GM10248 (cell line): Measurements from ENCODE around the gene ABCC4.
"Not testable (repeated sequence)": the region's sequence is repeated elsewhere in the genome, so short reads cannot be mapped to it uniquely, and the experiment has no call there.

Experiments
- CTCF ChIA-PET: fragments of 300-600 bp; sonication (Branson Sonifier 250); formaldehyde crosslinking; extraction: SDS; loops from one replicate; lab custom pipeline; 2021; ENCODE audit warnings: antibody characterized with exemption; lab: Yijun Ruan, JAX
- POLR2A ChIA-PET: fragments of 350-650 bp; sonication (Branson Sonifier 250); formaldehyde crosslinking; extraction: SDS; loops from one replicate; lab custom pipeline; 2020; ENCODE audit warnings: antibody characterized with exemption; lab: Yijun Ruan, JAX
- DNase-seq: peaks from one replicate; pipeline ENCODE4 v3.0.0; 2012; ENCODE audit errors: extremely low spot score
- CTCF ChIP-seq: IDR thresholded peaks from 2 replicates; pipeline ENCODE4 v1.5.1; 2012; ENCODE audit warnings: mild to moderate bottlenecking, low read depth; ENCODE audit errors: extremely low read depth, missing control alignments, control extremely low read depth

ABCC4 gene

DNA sequence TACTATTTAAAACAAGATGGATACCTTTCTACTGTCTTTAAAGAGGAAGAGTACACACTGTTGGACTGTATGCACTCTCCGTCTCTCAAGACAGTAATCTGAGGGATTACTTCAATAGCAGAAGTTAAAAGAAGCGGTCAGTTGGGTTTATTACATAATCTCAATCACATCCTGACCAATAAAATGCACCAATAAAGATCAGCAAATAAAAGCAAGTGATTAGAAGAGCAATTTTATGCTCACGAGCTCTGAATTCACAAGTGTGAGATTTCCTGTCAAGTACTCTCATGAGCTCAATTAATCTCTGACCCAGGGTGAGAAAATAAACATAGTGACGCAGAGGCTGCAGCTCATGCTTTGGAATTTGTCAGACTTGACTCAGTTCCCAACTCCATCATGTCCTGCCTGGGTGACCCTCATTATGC, 12.2 kb downstream of the ABCC4 start:
- no peak for DNase-seq
- POLR2A ChIA-PET, result no interaction called here
- CTCF ChIA-PET, result interaction anchor here (1.1 to 2.8 kb wide), 3 partner anchors 9 to 100 kb away, joined by 3 to 29 read pairs (median 5); no protein-coding TSS in a partner anchor
- TF ChIP-seq CTCF, result no peak

GRCh38 chr13:95284436-95284835, 16.8 kb downstream of the ABCC4 start:
- DNase-seq, result no peak
- TF ChIP-seq CTCF, result no peak
- POLR2A ChIA-PET, result no interaction called here
- CTCF ChIA-PET, result interaction anchor here (1.5 to 1.9 kb wide), 3 partner anchors 10 to 48 kb away, joined by 3 to 15 read pairs (median 5); no protein-coding TSS in a partner anchor

DNA sequence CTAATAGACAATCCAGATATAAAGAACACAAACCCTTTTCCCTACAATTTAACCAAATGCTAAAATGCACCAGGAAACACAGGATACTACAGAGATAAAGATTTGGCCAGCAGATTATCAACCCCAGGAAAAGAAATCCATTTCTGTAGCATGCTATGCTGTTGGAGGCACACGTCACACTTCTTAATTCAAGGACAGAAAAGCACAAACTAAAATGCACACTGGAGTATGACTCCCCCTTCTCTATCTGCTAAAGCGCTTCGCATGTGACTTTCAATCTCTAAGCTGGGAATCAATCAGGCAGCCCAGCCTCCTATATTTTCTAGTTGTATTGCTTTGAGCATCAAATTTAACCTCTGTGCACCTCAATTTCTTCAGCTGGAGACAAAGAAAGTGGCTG, 22.2 kb downstream of the ABCC4 start:
- ChIA-PET POLR2A (no interaction called here), CTCF (interaction anchor here (1.2 to 3.5 kb wide), 4 partner anchors 18 to 126 kb away, joined by 3 to 14 read pairs (median 6); no protein-coding TSS in a partner anchor)
- no peak for TF ChIP-seq CTCF
- no peak for DNase-seq

DNA sequence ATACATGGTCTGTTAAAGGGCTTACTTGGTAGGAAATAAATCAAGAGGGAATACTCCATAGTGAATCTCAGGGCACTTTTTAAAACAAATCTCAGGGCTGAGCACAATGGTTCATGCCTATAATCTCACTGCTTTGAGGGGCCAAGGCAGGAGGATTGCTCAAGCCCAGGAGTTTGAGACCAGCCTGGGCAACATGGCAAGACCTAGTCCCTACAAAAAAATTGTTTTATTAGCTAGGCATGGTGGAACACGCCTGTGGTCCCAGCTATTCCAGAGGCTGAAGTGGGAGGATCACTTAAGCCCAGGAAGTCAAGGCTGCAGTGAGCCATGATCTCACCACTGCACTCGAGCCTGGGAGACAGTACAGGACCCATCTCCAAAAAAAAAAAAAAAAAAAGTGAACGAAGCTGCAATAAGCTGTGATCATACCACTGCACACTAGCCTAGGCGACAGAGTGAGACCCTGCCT, 25.2 kb downstream of the ABCC4 start:
- TF ChIP-seq CTCF, result no peak
- ChIA-PET CTCF (interaction anchor here (1.0 to 3.3 kb wide), 8 partner anchors 13 to 87 kb away, joined by 3 to 23 read pairs (median 4); no protein-coding TSS in a partner anchor), POLR2A (no interaction called here)
- no peak for DNase-seq

DNA sequence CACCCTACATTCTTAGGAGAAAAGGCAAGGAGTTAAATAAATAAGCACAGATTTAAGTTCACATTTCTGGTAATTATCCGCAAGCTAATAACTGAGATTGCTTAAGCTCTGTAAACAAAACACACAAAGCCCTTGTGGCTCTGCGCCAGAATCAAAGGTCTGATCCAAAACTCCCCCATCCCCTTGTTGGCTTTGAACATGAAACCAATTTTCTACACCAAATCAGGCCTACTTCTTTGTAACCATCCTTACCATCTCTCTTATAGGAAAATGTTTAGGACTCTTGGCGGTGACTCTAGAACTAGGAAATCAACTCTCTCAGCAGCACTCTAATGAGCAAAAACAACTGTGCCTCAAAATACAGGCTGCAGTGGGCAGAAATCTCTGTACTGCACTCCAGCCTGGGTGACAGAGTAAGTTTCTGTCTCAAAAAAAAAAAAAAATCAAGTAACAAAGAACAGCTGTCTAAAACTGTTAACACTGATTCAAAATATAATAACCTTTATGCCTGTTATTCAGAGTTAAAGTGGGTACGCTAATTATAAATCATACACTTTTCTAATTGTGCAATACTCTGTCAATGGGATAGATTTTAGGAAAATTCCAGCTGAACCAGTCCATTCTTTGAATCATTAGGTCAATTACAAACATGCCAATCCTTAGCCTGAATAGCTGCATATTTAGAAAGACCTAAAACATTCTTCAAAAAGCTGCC, 25.8 kb downstream of the ABCC4 start:
- CTCF ChIA-PET, result interaction anchor here (1.0 to 3.3 kb wide), 8 partner anchors 13 to 86 kb away, joined by 3 to 23 read pairs (median 4); no protein-coding TSS in a partner anchor

DNA sequence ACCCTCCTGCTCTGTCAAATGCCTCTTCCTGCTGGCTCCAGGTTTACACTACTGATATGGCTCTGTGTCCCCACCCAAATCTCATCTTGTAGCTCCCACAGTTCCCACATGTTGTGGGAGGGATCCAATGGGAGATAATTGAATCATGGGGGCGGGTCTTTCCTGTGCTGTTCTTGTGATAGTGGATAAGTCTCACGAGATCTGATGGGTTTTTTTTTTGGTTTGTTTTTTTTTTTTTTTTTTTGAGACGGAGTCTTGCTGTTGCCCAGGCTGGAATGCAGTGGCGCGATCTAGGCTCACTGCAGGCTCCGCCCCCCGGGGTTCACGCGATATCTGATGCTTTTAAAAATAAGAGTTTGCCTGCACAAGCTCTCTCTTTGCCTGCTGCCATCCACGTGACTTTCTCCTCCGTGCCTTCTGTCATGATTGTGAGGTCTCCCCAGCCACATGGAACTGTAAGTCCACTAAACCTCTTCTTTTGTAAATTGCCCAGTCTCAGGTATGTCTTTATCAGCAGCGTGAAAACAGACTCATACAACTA, 27.6 kb downstream of the ABCC4 start:
- DNase-seq, POLR2A ChIA-PET: not testable (repeated sequence)
- CTCF ChIA-PET, result interaction anchor here (0.8 to 3.3 kb wide), 7 partner anchors 12 to 130 kb away, joined by 3 to 23 read pairs (median 3); no protein-coding TSS in a partner anchor

More for the DNA sequence above, 25.8 kb downstream of the ABCC4 start:
- POLR2A ChIA-PET, result no interaction called here
- DNase-seq, result no peak
- no peak for TF ChIP-seq CTCF

DNA sequence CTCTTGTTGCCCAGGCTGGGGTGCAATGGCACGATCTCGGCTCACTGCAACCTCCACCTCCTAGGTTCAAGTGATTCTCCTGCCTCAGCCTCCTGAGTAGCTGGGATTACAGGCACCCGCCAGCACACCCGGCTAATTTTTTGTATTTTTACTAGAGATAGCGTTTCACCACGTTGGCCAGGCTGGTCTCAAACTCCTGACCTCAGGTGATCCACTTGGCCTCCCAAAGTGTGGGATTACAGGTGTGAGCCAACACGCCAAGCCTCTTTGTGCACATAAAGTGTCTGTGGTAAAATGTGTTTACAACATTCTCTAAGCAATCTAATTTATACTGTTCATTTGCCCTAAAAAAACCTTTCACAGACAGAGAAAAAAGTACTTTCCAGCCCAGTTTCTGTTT, 29.2 kb downstream of the ABCC4 start:
- DNase-seq, POLR2A ChIA-PET: not testable (repeated sequence)
- CTCF ChIA-PET, result interaction anchor here (0.6 to 1.5 kb wide), 4 partner anchors 8 to 28 kb away, joined by 3 read pairs; no protein-coding TSS in a partner anchor
